Stimulated activated naive CD8-positive, alpha-beta T cell treated with anti-CD3 and anti-CD28 coated beads, Interleukin-15, Interleukin-2, amounts not matched to agents 100 U/mL and 50 U/mL, for 24 hours (primary cell): ENCODE results near the gene ZNF804B.
"Not testable (repeated sequence)": the region's sequence is repeated elsewhere in the genome, so short reads cannot be mapped to it uniquely, and the experiment has no call there.

ENCODE experiments used
- ATAC-seq: fragments of 150-1000 bp; cut with Tn5 transposase; one replicate; pipeline ENCODE4 v1.10.0; 2021
- DNase-seq: peaks from one replicate; pipeline ENCODE4 v3.0.0; 2021

ZNF804B gene

GRCh38 chr7:89085580-89085979 lies 326.1 kb downstream of the ZNF804B start:
- DNase-seq (no peak), ATAC-seq (no peak)

- ATAC-seq (no peak), DNase-seq (no peak)
Observed at GRCh38 chr7:89091550-89091949, 332.1 kb downstream of the ZNF804B start.

- DNase-seq (no peak), ATAC-seq (no peak)
Observed at GRCh38 chr7:89094269-89094668, 334.8 kb downstream of the ZNF804B start.

- no peak for ATAC-seq
- no peak for DNase-seq
Observed at GRCh38 chr7:89103564-89103963, 344.1 kb downstream of the ZNF804B start.

GRCh38 chr7:89104748-89105685 lies 345.5 kb downstream of the ZNF804B start:
- DNase-seq (no peak), ATAC-seq (no peak)

GRCh38 chr7:89123871-89124270 lies 364.4 kb downstream of the ZNF804B start:
- ATAC-seq: no peak
- no peak for DNase-seq

GRCh38 chr7:89129600-89130375 lies 370.3 kb downstream of the ZNF804B start:
- no peak for ATAC-seq
- no peak for DNase-seq

GRCh38 chr7:89133357-89133756 lies 373.9 kb downstream of the ZNF804B start:
- no peak for ATAC-seq

GRCh38 chr7:89133819-89134218 lies 374.3 kb downstream of the ZNF804B start:
- no peak for ATAC-seq
- DNase-seq: no peak

More at GRCh38 chr7:89133357-89133756, 373.9 kb downstream of the ZNF804B start:
- no peak for DNase-seq

- DNase-seq: no peak
- ATAC-seq: no peak
Observed at GRCh38 chr7:89145801-89146200, 386.3 kb downstream of the ZNF804B start.

- ATAC-seq (no peak), DNase-seq (no peak)
Observed at GRCh38 chr7:89160107-89160506, 400.6 kb downstream of the ZNF804B start.

GRCh38 chr7:89165421-89165820 lies 405.9 kb downstream of the ZNF804B start:
- DNase-seq (no peak), ATAC-seq (no peak)

- no peak for DNase-seq
- no peak for ATAC-seq
Observed at GRCh38 chr7:89170628-89171027, 411.1 kb downstream of the ZNF804B start.

GRCh38 chr7:89182116-89182515 lies 422.6 kb downstream of the ZNF804B start:
- no peak for ATAC-seq
- DNase-seq: no peak

- no peak for DNase-seq
- ATAC-seq: no peak
Observed at GRCh38 chr7:89183712-89184111, 424.2 kb downstream of the ZNF804B start.

GRCh38 chr7:89200758-89201157 lies 441.3 kb downstream of the ZNF804B start:
- ATAC-seq (no peak), DNase-seq (no peak)

- no peak for ATAC-seq
- no peak for DNase-seq
Observed at GRCh38 chr7:89223900-89224395, 464.4 kb downstream of the ZNF804B start.

GRCh38 chr7:89228688-89229171 lies 469.2 kb downstream of the ZNF804B start:
- not testable (repeated sequence) for DNase-seq, ATAC-seq

GRCh38 chr7:89238156-89238555 lies 478.7 kb downstream of the ZNF804B start:
- DNase-seq (no peak), ATAC-seq (peak; percentile 49)

- no peak for DNase-seq
- ATAC-seq: no peak
Observed at GRCh38 chr7:89246196-89246595, 486.7 kb downstream of the ZNF804B start.

GRCh38 chr7:89247207-89247606 lies 487.7 kb downstream of the ZNF804B start:
- no peak for DNase-seq
- ATAC-seq: no peak

GRCh38 chr7:89259085-89259484 lies 499.6 kb downstream of the ZNF804B start:
- no peak for DNase-seq
- no peak for ATAC-seq

- ATAC-seq (no peak), DNase-seq (no peak)
Observed at GRCh38 chr7:89264126-89264525, 504.6 kb downstream of the ZNF804B start.
